Spleen (tissue), 7 donors: ENCODE data around the gene RAB11B.

Experiments used
- POLR2A ChIP-seq, 3 donors: fragments of 450-650 bp; IDR thresholded peaks; one replicate each; pipeline ENCODE4 v1.5.1; 2017; ENCODE audit warnings: antibody characterized with exemption in 3 of 3, mild to moderate bottlenecking in 1 of 3
- POLR2AphosphoS5 ChIP-seq, 3 donors: sonication (generic); formaldehyde crosslinking; IDR thresholded peaks; one replicate each; pipeline ENCODE4 v1.5.1; 2017; ENCODE audit warnings: antibody characterized with exemption in 3 of 3
- TF ChIP-seq, protein P1 (sequence below), 11 experiments: fragments of 200-600 bp in 7 of 11; fragments of 450-650 bp in 4 of 11; sonication (generic) in 4 of 11; IDR thresholded peaks in 8 of 11; conservative IDR thresholded peaks in 3 of 11; 1 replicate in 7 of 11; 2 replicates in 4 of 11; pipeline versions ENCODE4 v1.4.0 to v1.8.0; 2016 to 2021; ENCODE audit warnings: antibody characterized with exemption in 11 of 11, inconsistent platforms in 4 of 11, mild to moderate bottlenecking in 1 of 11
- donor health status: DM: no; HTN: no; CAD: no; lungs with moderate emphysema.
- donor health status: DM: no; HTN: no; CAD: no.
- donor health status: DM: no; HTN: no; CAD: no.

DNA sequence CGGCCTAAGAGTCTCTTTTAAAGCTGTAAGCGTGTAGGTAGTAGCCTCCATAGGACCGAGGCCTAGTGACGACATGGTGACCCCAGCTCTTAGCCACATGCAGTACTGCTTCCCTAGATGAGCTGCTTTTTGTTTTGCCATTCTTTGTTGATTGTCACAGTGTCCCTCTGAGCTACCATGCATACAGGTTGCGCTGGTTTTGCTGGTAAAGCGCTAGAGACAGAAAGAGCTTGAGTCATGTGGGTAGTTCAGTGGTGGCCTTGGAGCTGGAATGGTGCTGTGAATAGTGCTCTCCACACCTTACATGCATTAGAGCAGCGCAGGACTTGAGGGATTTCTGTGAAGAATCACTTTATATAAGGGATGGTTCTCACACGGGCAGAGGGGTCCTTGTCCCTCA lies 59.7 kb downstream of the RAB11B start:
- TF ChIP-seq POLR2A (IDR thresholded peaks at IDR 0.05): no peak
- TF ChIP-seq, protein P1, sequence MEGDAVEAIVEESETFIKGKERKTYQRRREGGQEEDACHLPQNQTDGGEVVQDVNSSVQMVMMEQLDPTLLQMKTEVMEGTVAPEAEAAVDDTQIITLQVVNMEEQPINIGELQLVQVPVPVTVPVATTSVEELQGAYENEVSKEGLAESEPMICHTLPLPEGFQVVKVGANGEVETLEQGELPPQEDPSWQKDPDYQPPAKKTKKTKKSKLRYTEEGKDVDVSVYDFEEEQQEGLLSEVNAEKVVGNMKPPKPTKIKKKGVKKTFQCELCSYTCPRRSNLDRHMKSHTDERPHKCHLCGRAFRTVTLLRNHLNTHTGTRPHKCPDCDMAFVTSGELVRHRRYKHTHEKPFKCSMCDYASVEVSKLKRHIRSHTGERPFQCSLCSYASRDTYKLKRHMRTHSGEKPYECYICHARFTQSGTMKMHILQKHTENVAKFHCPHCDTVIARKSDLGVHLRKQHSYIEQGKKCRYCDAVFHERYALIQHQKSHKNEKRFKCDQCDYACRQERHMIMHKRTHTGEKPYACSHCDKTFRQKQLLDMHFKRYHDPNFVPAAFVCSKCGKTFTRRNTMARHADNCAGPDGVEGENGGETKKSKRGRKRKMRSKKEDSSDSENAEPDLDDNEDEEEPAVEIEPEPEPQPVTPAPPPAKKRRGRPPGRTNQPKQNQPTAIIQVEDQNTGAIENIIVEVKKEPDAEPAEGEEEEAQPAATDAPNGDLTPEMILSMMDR (IDR thresholded peaks at IDR 0.05 in 8 of 11, conservative IDR thresholded peaks at IDR 0.05 in 3 of 11): no peak
- no peak for TF ChIP-seq POLR2AphosphoS5 (IDR thresholded peaks at IDR 0.05)
